HG03060 (cell line): ENCODE results near the gene ATRN.

Source experiments
- ATAC-seq: cut with Tn5 transposase; IDR thresholded peaks from one replicate; pipeline ENCODE4 v1.9.1; 2021; ENCODE audit warnings: low read depth, moderate number of reproducible peaks; ENCODE audit not compliant: unreplicated experiment

Gene ATRN

GRCh38 chr20:3671986-3672546, 201.2 kb downstream of the ATRN start:
- no peak for ATAC-seq

GRCh38 chr20:3672547-3673171, 201.8 kb downstream of the ATRN start:
- ATAC-seq: no peak

- ATAC-seq: no peak
These were observed 202.6 kb downstream of the ATRN start for GRCh38 chr20:3673221-3674070.

DNA sequence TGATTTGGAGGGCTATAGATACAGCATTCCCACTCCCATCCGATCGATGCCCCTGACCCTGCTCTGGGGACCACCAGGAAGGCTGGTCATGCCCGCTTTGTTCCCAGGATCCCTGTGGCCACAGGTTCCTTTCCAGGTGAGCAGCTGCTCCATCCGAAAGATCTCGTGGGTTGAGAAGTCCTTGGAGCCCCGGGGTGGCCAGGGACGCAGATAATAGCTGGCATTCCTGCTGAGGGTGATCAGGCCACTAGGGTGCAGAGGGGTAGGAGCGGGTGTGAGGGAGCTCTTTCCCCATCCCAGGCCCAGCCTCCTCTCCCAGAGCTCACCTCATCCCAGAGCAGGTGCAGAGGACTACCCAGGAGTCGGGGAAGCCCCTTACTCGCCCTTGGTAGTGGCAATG, 203.6 kb downstream of the ATRN start:
- no peak for ATAC-seq

- ATAC-seq: no peak
These were observed 204.4 kb downstream of the ATRN start for GRCh38 chr20:3674995-3675900.

DNA sequence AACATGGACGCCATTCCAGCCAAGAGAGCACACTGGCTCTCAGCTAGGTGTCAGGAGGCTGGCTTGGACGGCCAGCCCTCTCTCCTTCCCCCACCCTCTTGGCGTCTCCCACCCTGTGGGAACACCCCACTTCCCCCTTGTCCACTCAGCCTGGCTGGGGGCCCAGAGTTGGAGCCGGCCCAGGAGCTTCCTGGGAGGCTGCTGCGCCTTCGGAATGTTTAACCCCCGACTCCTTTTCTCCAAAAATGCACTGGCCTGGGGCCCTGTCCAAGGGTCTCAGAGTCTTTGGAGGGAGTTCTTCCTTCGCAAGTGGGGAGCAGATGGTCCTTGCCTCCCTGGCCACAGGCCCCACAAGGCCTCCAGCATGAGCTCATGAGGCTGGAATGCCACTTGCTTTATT, 206.9 kb downstream of the ATRN start:
- ATAC-seq: no peak

GRCh38 chr20:3678198-3678597, 207.4 kb downstream of the ATRN start:
- no peak for ATAC-seq

- ATAC-seq: no peak
These were observed 208.3 kb downstream of the ATRN start for GRCh38 chr20:3678856-3679720.

DNA sequence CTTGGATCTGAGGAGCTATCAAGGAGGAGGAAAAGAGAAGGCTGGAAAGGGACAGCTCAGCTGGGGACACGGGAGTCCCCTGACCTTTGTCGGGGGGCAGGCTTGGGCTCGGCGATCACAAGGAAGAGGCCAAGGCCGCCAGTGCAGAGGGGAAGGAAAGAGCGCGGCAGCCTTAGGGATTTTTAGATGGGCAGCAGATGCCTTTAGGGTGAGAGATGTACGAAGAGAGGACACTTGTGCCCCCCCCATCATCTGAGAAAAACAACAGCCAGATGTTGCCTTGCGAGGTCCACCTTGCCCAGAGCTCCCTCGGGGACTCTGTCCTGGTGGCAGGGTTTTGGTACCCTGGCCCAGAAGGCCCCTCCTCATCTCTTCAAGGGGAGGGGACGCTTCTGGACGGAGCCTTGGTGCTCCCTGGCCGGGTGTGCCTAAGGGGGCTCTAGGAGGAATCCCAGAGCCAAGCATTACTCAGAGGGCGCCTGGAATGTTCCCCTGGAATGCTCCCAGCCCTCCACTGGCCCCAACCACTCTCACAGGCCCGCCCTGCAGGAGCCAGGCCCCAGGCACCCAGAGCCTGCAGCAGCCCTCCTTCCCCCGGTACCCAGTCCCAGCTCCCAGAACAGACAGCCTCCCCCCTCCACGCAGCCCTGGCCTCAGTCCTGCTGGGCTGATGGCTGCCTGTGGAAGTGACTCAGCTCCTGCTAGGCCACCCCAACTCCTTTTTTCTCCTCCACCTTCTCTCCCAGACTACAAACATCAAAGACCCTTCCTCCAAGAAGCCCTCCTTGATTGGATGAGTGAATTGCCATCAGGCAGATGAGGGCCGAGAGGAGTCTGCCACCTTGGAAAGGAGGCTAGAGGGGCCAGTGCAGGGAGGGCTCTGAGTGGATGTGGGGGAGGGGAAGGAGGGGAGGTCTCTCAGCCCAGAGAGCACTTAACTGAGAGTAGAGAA, 209.2 kb downstream of the ATRN start:
- no peak for ATAC-seq

DNA sequence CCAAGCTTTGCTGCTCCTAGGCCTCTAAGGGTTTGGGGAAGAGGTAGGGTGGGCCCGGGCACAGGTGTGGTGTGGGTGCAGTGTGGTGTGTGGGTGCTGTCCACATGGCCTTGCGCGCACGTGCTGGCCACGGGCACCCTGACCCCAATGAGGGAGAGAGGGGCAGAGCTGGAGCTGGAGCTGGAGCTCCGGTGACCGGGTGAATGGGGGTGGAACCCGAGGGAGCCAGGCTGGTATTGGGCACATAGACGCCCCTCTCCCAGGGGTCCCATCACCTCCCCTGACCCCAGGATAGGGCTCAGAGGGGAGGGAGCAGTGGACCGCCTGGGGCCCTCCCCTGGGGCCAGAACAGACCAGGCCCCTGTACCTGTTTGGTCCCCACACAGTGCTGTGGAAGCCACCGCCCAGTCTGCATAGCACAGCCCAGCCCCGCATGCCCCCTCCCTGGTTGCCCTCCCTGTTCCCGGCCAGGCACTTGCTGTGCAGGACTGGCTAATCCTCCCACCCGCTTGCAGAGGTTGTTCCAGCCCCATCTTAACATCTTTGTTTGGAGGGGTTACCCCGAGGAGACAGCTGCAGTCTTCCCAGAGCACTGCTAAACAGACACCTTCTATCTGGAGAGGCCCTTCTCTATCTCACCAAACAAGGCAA, 210.0 kb downstream of the ATRN start:
- ATAC-seq: no peak

DNA sequence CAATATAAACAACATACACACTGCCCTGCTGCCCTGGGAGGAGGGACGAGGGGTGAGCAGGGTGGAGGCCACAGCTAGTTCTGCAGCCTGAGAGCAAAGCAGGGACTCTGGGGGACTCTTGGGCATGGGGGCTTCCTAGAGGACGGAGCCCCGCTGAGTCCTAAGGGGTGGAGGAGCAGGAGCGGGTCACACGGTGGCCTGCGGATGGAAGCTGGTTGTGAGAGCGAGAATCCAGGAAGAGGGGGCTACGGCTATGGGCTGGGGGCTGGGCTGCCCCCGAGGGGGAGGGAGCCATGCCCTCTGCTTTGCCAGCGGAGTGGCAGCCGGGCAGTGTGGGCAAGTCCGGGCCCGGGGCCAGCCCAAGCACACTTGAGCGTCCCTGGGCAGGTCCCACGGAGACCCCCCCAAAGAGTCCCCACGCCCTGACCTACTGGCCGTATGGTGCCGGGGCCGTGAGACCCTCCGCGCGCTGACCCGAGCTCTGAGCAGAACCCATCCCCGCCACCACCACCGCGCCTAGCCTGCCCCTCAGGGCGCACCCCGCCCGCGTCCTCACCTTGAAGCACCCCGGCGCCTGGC, 210.6 kb downstream of the ATRN start:
- ATAC-seq: no peak

DNA sequence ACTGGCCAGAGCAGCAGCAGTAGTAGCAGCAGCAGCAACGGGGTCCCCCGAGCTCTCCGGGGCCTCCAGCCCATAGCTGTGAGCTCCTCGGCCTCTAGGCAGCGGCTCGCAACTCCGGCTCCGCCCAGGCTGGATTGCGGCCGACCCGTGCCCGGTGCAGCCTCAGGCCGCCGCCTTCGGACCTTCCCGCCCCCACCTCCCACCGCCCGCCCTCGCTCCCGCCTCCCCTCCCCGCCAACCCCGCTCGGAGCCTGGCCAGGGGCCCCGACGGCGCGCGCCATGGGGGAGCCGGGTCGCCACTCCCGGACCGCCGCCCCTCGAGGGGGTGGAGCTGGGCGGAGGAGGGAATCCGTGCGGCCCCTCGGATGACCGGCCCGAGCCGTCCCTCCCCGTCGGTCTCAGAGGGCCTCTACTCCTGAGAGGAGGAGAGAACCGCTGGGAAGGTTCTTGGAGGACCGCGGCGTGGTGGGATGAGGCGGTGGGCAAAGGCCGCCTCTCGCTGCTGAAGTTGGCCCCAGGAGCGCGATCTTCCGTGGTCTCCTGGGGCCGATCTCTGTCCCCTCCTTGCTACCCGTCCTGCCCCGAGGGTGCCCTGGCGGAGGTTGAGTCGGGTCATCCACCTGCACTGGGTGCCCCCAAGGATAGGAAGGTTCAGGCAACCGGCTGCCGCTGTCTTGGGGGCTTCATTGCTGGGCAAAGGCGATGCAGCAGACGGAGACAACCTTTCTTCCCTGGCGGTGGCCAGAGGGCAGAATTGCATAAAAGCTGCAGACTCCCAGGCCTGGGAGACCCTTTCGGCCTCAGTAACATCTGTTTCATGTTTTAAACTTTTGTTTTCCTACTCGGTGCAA, 211.3 kb downstream of the ATRN start, which contains the start of gene ADAM33:
TSS of gene ADAM33 (minus strand) at position 80 of the 851 bp plus-strand sequence. CDS start at position 74, 6 bp downstream.
- ATAC-seq: no peak

GRCh38 chr20:3685341-3685740, 214.5 kb downstream of the ATRN start:
- ATAC-seq: no peak

GRCh38 chr20:3686421-3686820, 215.6 kb downstream of the ATRN start:
- no peak for ATAC-seq

GRCh38 chr20:3686867-3687321, 216.1 kb downstream of the ATRN start:
- ATAC-seq: no peak

DNA sequence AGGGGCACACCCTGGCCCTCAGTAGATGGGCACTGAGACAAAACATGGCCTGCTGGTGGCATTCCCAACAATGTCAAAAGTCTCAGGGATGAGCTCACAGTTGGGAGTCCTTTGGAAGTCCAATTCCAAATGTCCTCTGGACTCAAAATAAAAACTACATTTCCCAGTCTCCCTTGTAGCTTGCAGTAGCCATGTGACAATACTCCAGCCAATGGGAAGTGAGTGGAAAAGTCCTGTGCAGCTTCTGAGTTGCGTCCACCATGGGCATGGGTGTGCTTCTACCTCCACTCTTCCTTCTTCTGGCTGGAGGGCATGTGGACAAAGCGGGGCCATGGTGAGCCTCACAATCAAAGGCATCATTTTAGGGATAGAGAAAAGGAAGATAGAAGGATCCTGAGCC, 216.8 kb downstream of the ATRN start:
- ATAC-seq: no peak

DNA sequence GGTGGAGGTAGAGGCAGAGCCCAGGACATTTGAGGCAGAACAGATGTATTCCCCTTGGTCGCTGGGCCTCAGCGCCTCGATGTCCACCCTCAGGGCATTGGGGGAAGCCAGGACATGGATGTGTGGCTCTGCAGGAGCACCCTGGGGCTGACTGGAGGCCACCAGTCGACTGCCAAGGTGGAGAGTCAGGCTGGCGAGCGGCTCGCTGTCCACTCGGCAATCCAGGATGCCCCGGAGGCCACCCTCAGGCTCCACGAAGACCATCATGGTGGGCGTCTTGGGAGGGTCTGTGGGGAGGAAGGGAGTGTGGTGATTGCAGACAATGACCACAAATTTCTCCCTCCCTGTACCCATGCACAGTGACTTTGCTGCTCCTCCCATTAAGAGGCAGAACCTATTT, 219.2 kb downstream of the ATRN start:
- ATAC-seq: no peak
